Calu3 (cell line): ENCODE data around the gene PLEKHA5. TPM values are rescaled to one million over a fixed set of nuclear protein-coding genes. Genes with fewer than 3 reads are reported as not detected.

Source experiments
- BruUV-seq: library from RNA; stranded (reverse); fragments of 400-500 nt; replicated peaks from 2 replicates; lab custom pipeline; 2021; lab: Mats Ljungman, UMichigan
- CTCF ChIA-PET: fragments of 300-600 bp; sonication (Branson Sonifier 250); formaldehyde crosslinking; loops from one replicate; lab custom pipeline; 2022; ENCODE audit warnings: antibody characterized with exemption; lab: Charles Lee
- DNase-seq: peaks from one replicate; pipeline ENCODE4 v3.0.0; 2022
- H3K27ac Mint-ChIP-seq: one replicate; pipeline ENCODE4 v1.8.0; 2022; ENCODE audit warnings: mixed read lengths; ENCODE audit not compliant: unreplicated experiment
- H3K27me3 Mint-ChIP-seq: one replicate; pipeline ENCODE4 v1.8.0; 2022; ENCODE audit warnings: mixed read lengths; ENCODE audit not compliant: unreplicated experiment
- H3K36me3 Mint-ChIP-seq: one replicate; pipeline ENCODE4 v1.8.0; 2022; ENCODE audit warnings: mild to moderate bottlenecking, moderate library complexity, mixed read lengths; ENCODE audit not compliant: insufficient read depth, unreplicated experiment
- H3K4me1 Mint-ChIP-seq: one replicate; pipeline ENCODE4 v1.8.0; 2022; ENCODE audit warnings: mild to moderate bottlenecking, low read depth, mixed read lengths; ENCODE audit not compliant: unreplicated experiment
- H3K4me3 Mint-ChIP-seq: one replicate; pipeline ENCODE4 v1.8.0; 2022; ENCODE audit warnings: mild to moderate bottlenecking, low read depth, moderate library complexity, mixed read lengths; ENCODE audit not compliant: unreplicated experiment
- H3K9me3 Mint-ChIP-seq: one replicate; pipeline ENCODE4 v1.8.0; 2022; ENCODE audit warnings: low read depth, mixed read lengths; ENCODE audit not compliant: unreplicated experiment
- CTCF ChIP-seq: fragments of 200-600 bp; IDR thresholded peaks from one replicate; pipeline ENCODE4 v1.8.0; 2022; ENCODE audit warnings: antibody characterized with exemption; ENCODE audit not compliant: unreplicated experiment
- intact Hi-C: fragments of 100-400 bp; cut with micrococcal nuclease; formaldehyde crosslinking; loops from one replicate; pipeline ENCODE4 v1.10.0; 2022; ENCODE audit not compliant: unreplicated experiment
- total RNA-seq: library from RNA; stranded (reverse); gene quantifications from 2 replicates; pipeline ENCODE4 v1.2.3, GENCODE V29; 2022

The PLEKHA5 gene
- total RNA-seq, 1 experiment from 2014 or later: 57.9 TPM

- Mint-ChIP-seq H3K36me3 (no peaks in the 10 kb centered on the region), H3K27me3 (no peaks in the 10 kb centered on the region), H3K27ac (no peak overlapping the region), H3K9me3 (no peaks in the 10 kb centered on the region), H3K4me3 (no peak overlapping the region), H3K4me1 (peaks cover 9% of the 10 kb centered on the region)
- intact Hi-C loops: no loop called here
- CTCF ChIA-PET: no interaction called here
- no TSS peak for BruUV-seq
- no peak for TF ChIP-seq CTCF
- no peak for DNase-seq
Measured at GRCh38 chr12:19242581-19242980, 113.0 kb downstream of the PLEKHA5 start.

GRCh38 chr12:19243551-19243950 lies 114.0 kb downstream of the PLEKHA5 start:
- H3K27me3 Mint-ChIP-seq: no peaks in the 10 kb centered on the region
- peaks cover 9% of the 10 kb centered on the region for H3K4me1 Mint-ChIP-seq
- CTCF ChIA-PET: no interaction called here
- H3K4me3 Mint-ChIP-seq: no peak overlapping the region
- no peak overlapping the region for H3K27ac Mint-ChIP-seq
- no peaks in the 10 kb centered on the region for H3K36me3 Mint-ChIP-seq
- intact Hi-C loops: no loop called here
- DNase-seq: no peak
- no peaks in the 10 kb centered on the region for H3K9me3 Mint-ChIP-seq
- no TSS peak for BruUV-seq
- TF ChIP-seq CTCF: no peak

GRCh38 chr12:19244312-19244711 lies 114.8 kb downstream of the PLEKHA5 start:
- H3K4me1 Mint-ChIP-seq: peaks cover 9% of the 10 kb centered on the region
- BruUV-seq: no TSS peak
- no peaks in the 10 kb centered on the region for H3K36me3 Mint-ChIP-seq
- intact Hi-C loops: no loop called here
- CTCF ChIA-PET: no interaction called here
- H3K27ac Mint-ChIP-seq: no peak overlapping the region
- H3K4me3 Mint-ChIP-seq: no peak overlapping the region
- no peaks in the 10 kb centered on the region for H3K9me3 Mint-ChIP-seq
- TF ChIP-seq CTCF: no peak
- no peak for DNase-seq
- H3K27me3 Mint-ChIP-seq: no peaks in the 10 kb centered on the region

- H3K27ac Mint-ChIP-seq: no peak overlapping the region
- intact Hi-C loops: no loop called here
Measured at GRCh38 chr12:19245106-19245505, 115.6 kb downstream of the PLEKHA5 start.

More at GRCh38 chr12:19245106-19245505, 115.6 kb downstream of the PLEKHA5 start:
- no peaks in the 10 kb centered on the region for H3K9me3 Mint-ChIP-seq
- CTCF ChIA-PET: interaction anchor here (0.7 kb wide), 1 partner anchor 265 kb away, joined by 3 read pairs; no protein-coding TSS in a partner anchor
- BruUV-seq: no TSS peak
- no peaks in the 10 kb centered on the region for H3K36me3 Mint-ChIP-seq
- DNase-seq: no peak
- TF ChIP-seq CTCF: no peak
- no peaks in the 10 kb centered on the region for H3K27me3 Mint-ChIP-seq
- peaks cover 9% of the 10 kb centered on the region for H3K4me1 Mint-ChIP-seq
- no peak overlapping the region for H3K4me3 Mint-ChIP-seq
